Measurements from ENCODE around the gene GAK. TPM values are rescaled to one million over a fixed set of nuclear protein-coding genes. Genes with fewer than 3 reads are reported as not detected.

Gene GAK
- total RNA-seq, 1 experiment from 2014 or later: 57.1 TPM

DNA sequence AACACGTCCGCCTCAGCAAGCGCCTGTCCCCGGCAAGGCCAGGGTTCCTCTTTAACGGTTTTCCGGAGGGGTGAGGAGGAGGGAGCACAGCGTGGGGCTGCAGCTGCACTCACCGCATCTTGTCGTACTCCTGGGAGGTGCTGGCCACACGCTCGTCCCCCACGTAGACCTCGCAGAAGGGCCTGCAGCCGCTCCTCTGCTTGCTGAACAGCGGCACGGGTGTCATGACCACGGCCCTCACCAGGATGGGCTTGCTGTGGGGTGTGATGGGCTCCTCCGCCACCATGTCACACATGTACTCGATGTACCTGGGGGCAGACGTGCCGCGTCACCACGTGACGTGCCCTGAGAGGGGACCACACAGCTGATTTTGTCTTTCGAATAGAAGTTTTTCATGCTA lies 54.6 kb downstream of the GAK start:
- Histone ChIP-seq H3K9me3 (no peaks in the 10 kb centered on the region), H3K4me3 (no peak overlapping the region), H3K36me3 (0 out of 2 replicates have a peak, but pooled peaks cover 3% of the 10 kb centered on the region), H3K27me3 (no peaks in the 10 kb centered on the region)
- no peak for DNase-seq

DNA sequence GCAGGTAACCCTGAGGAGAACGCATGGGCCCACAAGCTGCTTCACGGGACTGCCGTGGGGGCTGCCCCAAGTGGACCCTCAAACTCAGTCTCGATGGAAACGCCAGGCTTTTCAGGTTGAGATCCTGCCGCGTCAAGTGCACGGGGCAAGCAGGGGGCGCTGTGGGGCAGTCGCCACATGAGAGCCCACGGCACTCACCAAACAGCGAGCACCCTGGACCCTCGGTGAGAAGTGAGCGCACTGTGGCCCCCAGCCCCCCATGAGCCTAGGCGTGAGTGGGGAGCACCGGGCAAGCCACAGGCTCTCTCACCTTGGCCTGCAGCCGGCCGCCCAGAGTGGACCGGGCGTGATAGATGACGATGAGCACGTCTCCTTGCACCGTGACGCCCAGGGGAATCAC lies 55.3 kb downstream of the GAK start:
- no peaks in the 10 kb centered on the region for H3K27me3 ChIP-seq
- no peak overlapping the region for H3K4me3 ChIP-seq
- H3K36me3 ChIP-seq: 0 out of 2 replicates have a peak, but pooled peaks cover 3% of the 10 kb centered on the region
- DNase-seq: no peak
- no peaks in the 10 kb centered on the region for H3K9me3 ChIP-seq

DNA sequence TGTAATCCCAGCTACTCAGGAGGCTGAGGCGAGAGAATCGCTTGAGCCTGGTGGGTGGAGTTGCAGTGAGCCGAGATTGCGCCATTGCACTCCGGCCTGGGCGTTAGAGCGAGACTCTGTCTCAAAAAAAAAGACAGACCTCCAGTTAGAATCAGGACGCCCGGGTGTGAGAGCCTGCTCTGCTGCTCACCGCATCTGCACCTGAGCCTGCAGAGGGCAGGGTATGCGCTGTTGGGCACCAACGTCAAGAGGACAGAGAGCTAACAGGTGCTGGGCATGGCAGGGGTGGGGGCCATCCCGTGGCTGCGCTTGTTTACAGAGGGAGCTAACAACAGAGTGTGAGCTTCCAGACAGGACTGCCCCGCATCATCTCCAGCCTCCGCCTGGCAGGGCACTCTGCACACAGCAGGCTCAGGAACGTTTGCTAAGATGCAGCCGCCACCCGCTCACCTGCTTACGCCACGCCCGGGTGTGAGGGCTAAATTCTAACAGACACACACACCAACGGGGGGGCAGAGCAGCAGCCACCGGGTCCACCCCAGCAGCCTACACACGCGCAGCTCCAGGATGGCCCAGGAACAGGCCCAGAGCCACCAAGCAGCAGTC lies 56.2 kb downstream of the GAK start:
- no peak for DNase-seq
- Histone ChIP-seq H3K36me3 (0 out of 2 replicates have a peak, but pooled peaks cover 3% of the 10 kb centered on the region), H3K4me3 (no peak overlapping the region), H3K27me3 (no peaks in the 10 kb centered on the region), H3K9me3 (no peaks in the 10 kb centered on the region)

DNA sequence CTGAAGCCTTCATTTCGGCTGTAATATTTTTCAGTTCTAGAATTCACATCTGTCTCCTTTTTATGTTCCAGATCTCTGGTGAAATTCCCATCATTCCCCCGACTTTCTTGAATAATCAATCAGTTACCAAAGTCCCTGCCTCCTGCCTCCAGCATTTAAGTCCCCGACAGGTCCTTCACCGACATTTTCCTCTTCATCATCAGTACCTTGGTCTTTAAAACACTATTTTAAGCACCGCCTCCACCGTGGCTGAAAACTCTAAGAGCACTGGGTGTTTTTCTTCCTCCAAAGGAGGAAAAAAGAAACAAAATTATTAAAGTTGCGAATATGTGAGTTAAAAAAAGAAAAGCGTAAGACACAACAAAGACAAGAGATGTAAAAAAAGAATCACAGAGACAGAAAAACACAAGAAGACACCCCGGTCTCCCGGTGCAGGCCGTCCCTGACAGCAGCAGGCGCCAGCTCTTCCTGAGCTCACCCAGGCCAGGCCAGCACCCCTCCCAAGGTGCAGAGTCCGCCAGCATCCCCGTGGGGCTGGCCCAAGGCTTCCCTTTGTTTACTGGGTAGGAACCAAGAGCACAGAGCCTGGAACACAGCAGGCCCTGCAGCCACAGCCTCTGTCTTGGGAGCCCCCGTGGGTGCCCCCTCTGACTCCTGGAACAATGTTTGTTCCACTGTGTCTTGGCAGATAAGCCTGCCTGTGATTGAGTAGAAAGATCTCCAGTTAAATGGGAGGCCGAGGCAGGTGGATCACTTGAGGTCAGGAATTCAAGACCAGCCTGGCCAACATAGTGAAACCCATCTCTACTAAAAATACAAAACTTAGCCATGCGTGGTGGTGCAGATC lies 56.9 kb downstream of the GAK start:
- Histone ChIP-seq H3K27me3 (no peaks in the 10 kb centered on the region), H3K36me3 (0 out of 2 replicates have a peak, but pooled peaks cover 3% of the 10 kb centered on the region), H3K9me3 (no peaks in the 10 kb centered on the region), H3K4me3 (no peak overlapping the region)
- no peak for DNase-seq

DNA sequence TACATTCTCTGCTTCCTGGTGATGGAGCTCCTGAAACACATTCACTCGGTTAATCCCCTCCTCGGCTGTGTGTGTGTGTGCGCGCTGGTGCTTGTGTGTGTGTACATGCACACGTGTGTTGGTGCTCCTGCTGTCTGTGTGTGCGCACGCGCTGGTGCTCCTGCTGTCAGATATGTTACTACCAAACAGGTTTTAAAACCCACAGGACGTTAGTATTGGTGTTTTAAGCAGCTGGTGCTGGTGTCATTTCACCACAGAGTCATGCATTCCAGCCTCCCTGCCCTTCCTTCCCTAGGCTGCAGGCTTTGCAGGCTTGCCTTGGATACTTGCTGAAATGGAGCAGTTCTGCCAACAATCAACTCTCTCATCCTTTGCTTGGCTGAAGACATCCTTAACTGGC lies 58.1 kb downstream of the GAK start:
- H3K4me3 ChIP-seq: no peak overlapping the region
- no peaks in the 10 kb centered on the region for H3K9me3 ChIP-seq
- no peaks in the 10 kb centered on the region for H3K27me3 ChIP-seq
- DNase-seq: no peak
- 0 out of 2 replicates have a peak, but pooled peaks cover 3% of the 10 kb centered on the region for H3K36me3 ChIP-seq

DNA sequence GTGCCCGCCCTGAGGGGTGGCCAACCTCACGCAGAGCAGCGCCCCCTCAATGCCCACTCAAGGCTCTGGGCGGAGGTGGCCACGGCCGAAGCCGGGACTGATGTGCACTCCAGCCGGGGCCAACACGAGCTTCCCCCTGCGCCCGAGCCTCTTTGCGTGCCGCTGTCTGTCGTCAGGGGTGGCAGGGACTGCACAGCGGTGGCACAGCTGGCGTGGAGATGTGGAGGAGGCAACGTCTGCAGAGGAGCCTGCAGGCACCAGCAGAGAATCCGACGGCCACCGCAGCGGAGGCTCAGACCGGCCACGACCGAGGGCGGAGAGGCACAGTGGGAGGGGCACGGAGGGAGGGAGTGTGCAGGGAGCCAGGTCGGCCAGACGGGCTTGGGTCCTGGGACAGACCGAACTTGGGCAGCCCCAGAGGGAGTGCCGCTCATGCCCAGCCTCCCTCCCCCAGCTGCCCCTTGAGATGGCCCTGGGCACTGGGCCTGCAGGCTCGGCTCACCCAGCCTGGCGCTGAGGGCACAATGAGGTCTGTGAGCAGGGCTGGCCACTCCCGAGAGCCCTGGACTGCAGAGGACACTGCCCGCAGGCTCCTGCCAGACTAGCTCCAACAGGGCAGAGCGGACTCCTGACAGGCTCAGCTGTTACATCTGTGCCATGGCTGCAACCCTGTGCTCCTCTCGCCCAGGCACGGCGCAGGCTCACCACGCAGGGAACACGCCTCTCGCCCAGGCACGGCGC lies 59.7 kb downstream of the GAK start:
- Histone ChIP-seq H3K9me3 (no peaks in the 10 kb centered on the region), H3K27me3 (no peaks in the 10 kb centered on the region), H3K4me3 (no peak overlapping the region), H3K36me3 (no peaks in the 10 kb centered on the region; the same call in 1 of the 2 replicates)
- no peak for DNase-seq

DNA sequence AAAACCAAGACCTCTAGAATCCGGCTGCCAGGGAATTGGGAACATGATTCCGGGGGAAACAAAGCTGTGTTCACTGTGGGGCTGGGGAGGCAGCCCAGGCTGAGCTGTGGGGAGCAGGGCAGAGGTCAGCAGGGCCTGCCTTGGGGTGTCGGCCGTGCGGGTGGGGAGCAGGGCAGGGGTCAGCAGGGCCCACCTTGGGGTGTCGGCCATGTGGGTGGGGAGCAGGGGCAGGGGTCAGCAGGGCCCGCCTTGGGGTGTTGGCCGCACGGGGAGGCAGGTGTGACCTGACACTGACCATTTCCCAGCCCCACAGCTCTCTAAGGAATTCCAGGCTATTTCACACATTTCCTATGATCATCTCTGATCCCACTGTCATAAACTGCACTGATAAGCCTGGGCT lies 60.6 kb downstream of the GAK start:
- Histone ChIP-seq H3K27me3 (no peaks in the 10 kb centered on the region), H3K4me3 (no peak overlapping the region), H3K9me3 (no peaks in the 10 kb centered on the region), H3K36me3 (no peaks in the 10 kb centered on the region; the same call in 1 of the 2 replicates)
- DNase-seq: no peak

DNA sequence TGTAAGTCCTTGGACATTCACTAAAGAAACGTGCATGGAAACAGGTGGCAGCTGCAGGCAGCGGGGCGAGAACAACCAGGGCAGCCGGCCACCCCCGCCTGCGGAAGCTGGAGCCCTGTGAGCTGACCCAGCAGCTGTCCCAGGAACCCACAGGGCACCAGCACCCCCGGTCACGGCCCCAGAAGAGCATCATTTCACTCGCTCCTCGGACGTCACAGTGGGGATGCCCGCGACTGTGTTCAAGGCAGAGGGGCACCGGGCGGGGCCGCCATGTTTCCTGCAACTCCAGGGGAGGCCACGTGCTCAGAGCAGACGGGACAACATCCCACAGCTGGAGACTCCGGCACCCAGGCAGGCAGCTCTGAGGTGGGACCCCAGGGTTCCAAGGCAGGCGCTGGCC lies 61.2 kb downstream of the GAK start:
- H3K4me3 ChIP-seq: no peak overlapping the region
- H3K9me3 ChIP-seq: no peaks in the 10 kb centered on the region
- H3K36me3 ChIP-seq: no peaks in the 10 kb centered on the region; the same call in 1 of the 2 replicates
- DNase-seq: no peak
- H3K27me3 ChIP-seq: no peaks in the 10 kb centered on the region

DNA sequence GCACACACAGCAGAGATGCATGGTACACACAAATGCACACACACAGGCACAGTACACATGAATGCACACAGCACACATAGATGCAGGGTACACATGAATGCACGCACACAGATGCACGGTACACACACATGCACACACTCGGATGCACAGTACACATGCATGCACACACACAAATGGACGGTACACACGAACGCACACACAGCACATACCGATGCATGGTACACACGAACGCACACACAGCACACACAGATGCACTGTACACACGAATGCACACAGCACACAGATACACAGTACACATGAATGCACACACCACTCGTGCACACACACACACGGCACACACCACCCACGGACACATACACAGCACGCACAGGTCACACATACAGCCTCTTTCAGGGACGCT lies 62.3 kb downstream of the GAK start:
- Histone ChIP-seq H3K36me3 (no peaks in the 10 kb centered on the region; the same call in 1 of the 2 replicates), H3K9me3 (no peaks in the 10 kb centered on the region), H3K4me3 (no peak overlapping the region), H3K27me3 (no peaks in the 10 kb centered on the region)
- DNase-seq: no peak

DNA sequence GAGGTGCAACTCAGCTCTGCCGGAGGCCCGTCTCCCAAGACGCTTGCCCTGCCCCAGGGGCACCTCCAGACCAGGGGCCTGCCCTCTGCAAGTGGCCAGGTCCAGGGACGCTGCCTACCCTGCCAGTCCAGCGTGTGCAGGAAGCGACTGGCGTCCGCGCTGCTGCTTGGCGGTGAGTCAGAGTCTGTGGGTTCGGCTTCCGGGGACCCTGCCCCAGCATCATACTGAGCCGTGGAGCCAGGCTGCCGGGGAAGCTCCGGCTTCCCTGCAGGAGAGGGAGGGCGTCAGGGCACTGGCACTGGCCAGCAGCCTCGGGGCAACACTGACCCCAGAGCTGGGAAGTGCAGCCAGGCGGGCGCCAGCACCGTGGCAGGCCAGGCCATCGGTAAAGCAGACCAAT lies 63.7 kb downstream of the GAK start:
- peaks cover 3% of the 10 kb centered on the region for H3K36me3 ChIP-seq
- no peak overlapping the region for H3K4me3 ChIP-seq
- H3K27me3 ChIP-seq: no peaks in the 10 kb centered on the region
- DNase-seq: no peak
- no peaks in the 10 kb centered on the region for H3K9me3 ChIP-seq

DNA sequence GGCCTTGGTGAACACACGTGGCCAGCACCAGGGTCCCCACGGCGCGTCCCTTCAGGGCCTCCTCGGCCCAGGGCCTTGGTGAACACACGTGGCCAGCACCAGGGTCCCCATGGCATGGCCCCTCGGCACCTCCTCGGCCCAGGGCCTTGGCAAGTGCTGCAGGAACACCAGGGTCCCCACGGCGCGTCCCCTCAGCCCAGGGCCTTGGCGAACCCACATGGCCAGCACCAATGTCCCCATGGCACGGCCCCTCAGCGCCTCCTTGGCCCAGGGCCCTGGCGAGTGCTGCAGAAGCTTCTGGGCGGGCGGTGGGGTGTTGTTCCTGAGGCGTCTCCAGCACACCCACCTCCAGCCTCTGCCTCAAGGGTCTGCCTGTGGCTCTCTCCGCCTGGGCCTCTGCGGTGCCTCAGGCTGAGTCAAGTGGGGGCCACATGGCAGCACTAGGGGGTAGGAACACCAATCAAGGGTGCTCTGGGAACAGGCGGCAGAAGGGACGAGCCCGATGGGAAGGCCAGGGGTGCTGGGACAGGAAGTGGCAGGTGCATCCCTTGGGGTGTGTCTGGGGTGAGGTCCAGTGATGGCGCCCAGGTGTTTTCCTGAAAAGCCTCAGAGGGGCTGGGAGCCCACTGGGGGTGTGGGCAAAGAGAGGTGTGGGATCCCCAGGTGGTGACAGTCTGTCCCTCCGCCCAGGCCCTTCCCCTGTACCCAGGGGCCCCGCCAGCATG lies 64.4 kb downstream of the GAK start:
- Histone ChIP-seq H3K9me3 (no peaks in the 10 kb centered on the region), H3K27me3 (no peaks in the 10 kb centered on the region), H3K36me3 (peaks cover 9% of the 10 kb centered on the region), H3K4me3 (no peak overlapping the region)
- no peak for DNase-seq

DNA sequence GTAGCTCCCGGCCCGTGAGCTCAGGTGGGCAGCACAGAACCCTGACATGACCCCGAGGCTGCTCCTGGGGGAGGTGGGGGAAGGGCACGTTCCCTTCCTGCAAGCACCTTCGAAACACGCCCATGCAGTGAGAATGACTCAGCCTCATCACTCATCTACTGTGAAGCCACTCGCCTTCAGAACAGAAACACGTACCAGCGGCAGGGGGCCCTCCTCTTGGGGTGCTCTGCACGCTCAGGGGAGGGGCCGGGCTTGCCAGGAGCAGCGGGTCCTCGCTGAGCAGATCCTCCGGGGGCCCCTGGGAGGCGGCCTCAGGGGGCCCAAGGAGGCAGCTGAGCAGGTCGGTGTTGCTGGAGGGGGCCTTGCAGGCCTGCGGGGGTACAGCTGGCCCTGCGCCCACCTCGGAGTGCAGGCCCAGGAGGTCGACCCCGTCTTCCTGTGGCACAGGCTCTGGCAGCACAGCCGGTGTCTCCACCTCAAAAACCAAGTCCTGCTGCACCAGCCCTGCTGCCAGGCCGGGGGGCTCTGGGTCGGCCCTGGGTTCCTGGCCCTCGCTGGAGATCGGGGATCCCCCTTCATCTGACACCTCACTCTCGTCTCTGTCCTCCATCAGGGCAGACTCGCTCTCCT lies 65.2 kb downstream of the GAK start:
- Histone ChIP-seq H3K36me3 (peaks cover 9% of the 10 kb centered on the region), H3K4me3 (no peak overlapping the region), H3K9me3 (no peaks in the 10 kb centered on the region), H3K27me3 (no peaks in the 10 kb centered on the region)
- no peak for DNase-seq

DNA sequence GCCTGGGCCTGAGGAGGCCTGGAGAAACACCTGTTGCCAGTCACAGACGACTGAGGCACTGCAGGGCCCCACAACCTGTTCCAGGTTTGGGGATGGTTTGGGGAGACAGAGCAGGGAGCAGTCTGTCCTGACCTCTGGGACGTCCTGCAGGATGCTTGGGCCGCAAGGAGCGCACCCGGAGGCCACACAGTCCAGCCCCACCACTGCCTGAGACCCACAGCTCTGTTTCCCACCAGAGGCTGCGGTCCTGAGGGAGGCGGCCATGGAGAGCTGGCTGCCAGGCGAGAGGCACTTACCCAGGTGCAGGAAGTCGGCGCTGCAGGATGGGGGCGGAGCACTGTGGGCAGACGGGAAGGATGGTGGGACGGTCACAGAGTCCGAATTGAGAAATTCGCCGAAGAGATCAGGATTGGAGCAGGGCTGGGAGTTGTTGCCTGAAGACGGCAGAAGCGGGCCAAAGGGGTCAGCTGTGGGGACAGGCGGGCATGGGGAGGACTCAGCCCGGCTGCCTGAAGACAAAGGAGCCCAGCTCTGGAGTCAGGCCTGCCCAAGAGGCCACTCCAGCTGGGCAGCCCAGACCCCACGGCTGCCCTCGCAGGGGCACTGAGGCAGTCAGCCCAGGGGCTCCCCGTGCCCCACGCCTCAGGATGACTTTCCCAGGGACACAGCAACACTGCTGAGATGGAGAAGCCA lies 65.9 kb downstream of the GAK start:
- Histone ChIP-seq H3K9me3 (no peaks in the 10 kb centered on the region), H3K4me3 (no peak overlapping the region), H3K27me3 (no peaks in the 10 kb centered on the region), H3K36me3 (peaks cover 9% of the 10 kb centered on the region)
- no peak for DNase-seq

DNA sequence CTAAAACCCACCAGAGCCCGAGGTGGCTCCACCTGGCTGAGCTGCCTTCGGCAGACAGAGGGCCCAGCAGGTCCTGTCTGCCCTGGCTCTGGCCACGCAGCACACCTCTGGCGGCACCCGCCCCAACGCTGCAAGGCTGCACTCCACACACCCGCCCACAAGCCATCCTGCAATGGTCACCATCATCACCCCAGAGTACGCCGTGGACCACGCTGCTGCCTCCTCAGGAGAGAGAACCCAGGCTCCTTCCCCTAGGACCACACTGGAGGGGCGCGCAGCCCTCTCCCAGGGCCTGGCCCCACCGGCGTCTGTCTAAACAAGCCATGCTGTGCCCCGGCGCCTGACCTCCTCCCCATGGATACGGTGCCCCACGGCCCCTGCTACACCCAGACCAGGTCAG lies 66.5 kb downstream of the GAK start:
- Histone ChIP-seq H3K36me3 (peaks cover 9% of the 10 kb centered on the region), H3K9me3 (no peaks in the 10 kb centered on the region), H3K4me3 (no peak overlapping the region), H3K27me3 (no peaks in the 10 kb centered on the region)
- DNase-seq: no peak

DNA sequence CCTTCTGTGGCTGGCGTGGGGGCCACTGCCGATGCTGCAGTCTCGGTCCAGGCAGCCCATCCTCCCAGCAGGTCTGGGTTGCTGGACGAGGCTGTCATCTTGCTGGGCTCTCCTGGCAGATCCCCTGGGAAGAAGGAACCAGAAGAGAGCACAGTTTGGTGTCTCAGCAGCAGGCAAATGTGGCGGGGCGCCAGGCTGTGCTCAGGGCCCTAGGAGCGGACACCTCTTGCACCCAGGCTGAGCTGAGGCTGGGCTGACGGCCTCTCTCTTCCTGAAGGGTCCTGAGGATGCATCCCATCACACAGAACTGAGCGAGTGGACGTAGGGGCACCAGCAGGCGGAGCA lies 67.0 kb downstream of the GAK start:
- Histone ChIP-seq H3K9me3 (no peaks in the 10 kb centered on the region), H3K36me3 (peaks cover 9% of the 10 kb centered on the region), H3K4me3 (no peak overlapping the region), H3K27me3 (no peaks in the 10 kb centered on the region)
- DNase-seq: no peak

Data from MG63 (cell line).